Motor neuron (in vitro differentiated cells): Measurements from ENCODE around the gene SMIM9. TPM values are rescaled to one million over a fixed set of nuclear protein-coding genes. Genes with fewer than 3 reads are reported as not detected.

Experiments
- ATAC-seq, 8 experiments: fragments of 200-7000 bp; cut with Tn5 transposase; replicated peaks in 6 of 8; 2 replicates each; pipeline ENCODE4 v1.8.0; 2021; ENCODE audit warnings: mild to moderate bottlenecking in 8 of 8, moderate library complexity in 8 of 8
- H3K27ac ChIP-seq, 2 donors: fragments of 250-450 bp; sonication (Bioruptor Pico); 2 replicates each; pipeline ENCODE4 v1.9.0; 2021; ENCODE audit warnings: antibody characterized with exemption in 2 of 2, mild to moderate bottlenecking in 2 of 2, moderate library complexity in 1 of 2
- H3K4me1 ChIP-seq, 2 donors: fragments of 250-450 bp; sonication (Bioruptor Pico); replicated peaks in 1 of 2; 2 replicates each; pipeline ENCODE4 v1.6.1; 2021; ENCODE audit warnings: antibody characterized with exemption in 2 of 2, mild to moderate bottlenecking in 2 of 2, moderate library complexity in 1 of 2
- H3K4me3 ChIP-seq, 5 donors: fragments of 250-450 bp; sonication (Bioruptor Pico); 2 replicates each; pipeline ENCODE4 v1.9.0; 2021; ENCODE audit warnings: antibody characterized with exemption in 5 of 5, mild to moderate bottlenecking in 5 of 5, moderate library complexity in 4 of 5
- WGBS, 10 experiments: fragments of 450-650 bp; shearing (Covaris generic); methylation state at CpG; one replicate each; pipeline ENCODE4 v1.0.0; 2022; 5-methylcytosine and 5-hydroxymethylcytosine counted together
- in situ Hi-C, 9 experiments: fragments of 400-800 bp; cut with MboI; loops; one replicate each; pipeline ENCODE4 v1.15.0; 2021; ENCODE audit warnings: low sequenced_read_pairs in 9 of 9, low pct_unique_long_range_greater_than_20kb in 2 of 9; ENCODE audit not compliant: unreplicated experiment in 9 of 9
- total RNA-seq, 8 experiments: library from RNA; unstranded; fragments of 300-600 nt; gene quantifications; 2 replicates each; pipeline versions ENCODE4 v1.2.3 to v1.2.4, GENCODE V29; 2022

The SMIM9 gene
- total RNA-seq, 8 experiments from 2014 or later, result not detected

- WGBS, 10 experiments, result 53 to 100% (median 94%) methylated on average over 1 to 4 of the region's 5 CpGs; no CpG with 5 or more reads in 4 of the 10 experiments
- Histone ChIP-seq H3K4me3 (no peak overlapping the region), H3K27ac (no peak overlapping the region), H3K4me1 (peaks cover 0 to 2% of the 10 kb centered on the region in 2 donors)
- in situ Hi-C loops, result no loop called here
- ATAC-seq, result no peak
These were observed 27.5 kb downstream of the SMIM9 start for GRCh38 chrX:154806837-154807501.

- in situ Hi-C loops, result no loop called here
- Histone ChIP-seq H3K4me1 (peaks cover 0 to 2% of the 10 kb centered on the region in 2 donors), H3K4me3 (peak overlapping the region; percentile 45 to 61 (median 54)), H3K27ac (no peak overlapping the region)
- ATAC-seq, result peak in 6 of 8 experiments; percentile 6 to 52 (median 38)
- 0 to 53% (median 25%) methylated on average over 1 to 6 of the region's 13 CpGs; no CpG with 5 or more reads in 7 of the 10 experiments for WGBS, 10 experiments
These were observed 28.8 kb downstream of the SMIM9 start for GRCh38 chrX:154805696-154806091.

GRCh38 chrX:154804957-154805695 lies 29.3 kb downstream of the SMIM9 start, which contains the start of gene MPP1:
Gene MPP1, minus strand, starts transcription at chrX:154805485. Its CDS starts 112 bp downstream, at chrX:154805373.
- in situ Hi-C loops, result no loop called here
- Histone ChIP-seq H3K4me1 (peaks cover 0 to 3% of the 10 kb centered on the region in 2 donors), H3K27ac (peak within 1 kb of the TSS in 1 of 2 donors; percentile 46), H3K4me3 (peak within 1 kb of the TSS; percentile 45 to 61 (median 54))
- ATAC-seq, result peak; percentile 95 to 99 (median 98)
- WGBS, 10 experiments, result 0 to 17% (median 5%) methylated on average over 2 to 10 of the region's 65 CpGs; no CpG with 5 or more reads in 6 of the 10 experiments

GRCh38 chrX:154804261-154804956 lies 30.1 kb downstream of the SMIM9 start:
- Histone ChIP-seq H3K4me3 (peak overlapping the region; percentile 45 to 61 (median 54)), H3K27ac (no peak overlapping the region), H3K4me1 (peaks cover 3 to 10% of the 10 kb centered on the region in 2 donors)
- 0 to 60% (median 10%) methylated on average over 1 to 3 of the region's 7 CpGs; no CpG with 5 or more reads in 6 of the 10 experiments for WGBS, 10 experiments
- in situ Hi-C loops, result no loop called here
- no peak for ATAC-seq

GRCh38 chrX:154802947-154803346 lies 31.5 kb downstream of the SMIM9 start:
- Histone ChIP-seq H3K4me3 (no peak overlapping the region), H3K4me1 (peaks cover 4 to 14% of the 10 kb centered on the region in 2 donors), H3K27ac (no peak overlapping the region)
- in situ Hi-C loops, result no loop called here
- 20% methylated on average over 1 of the region's 2 CpGs; no CpG with 5 or more reads in 9 of the 10 experiments for WGBS, 10 experiments
- no peak for ATAC-seq

- Histone ChIP-seq H3K27ac (no peak overlapping the region), H3K4me1 (peaks cover 4 to 12% of the 10 kb centered on the region in 2 donors), H3K4me3 (no peak overlapping the region)
- in situ Hi-C loops, result no loop called here
- ATAC-seq, result no peak
- whole genome bisulfite sequencing, 10 experiments, result 57 to 100% (median 80%) methylated on average over 3 to 8 of the region's 8 CpGs; no CpG with 5 or more reads in 3 of the 10 experiments
These were observed 33.8 kb downstream of the SMIM9 start for GRCh38 chrX:154800478-154801210.

- 0 to 67% (median 14%) methylated on average over 1 to 2 of the region's 9 CpGs; no CpG with 5 or more reads in 7 of the 10 experiments for WGBS, 10 experiments
- H3K27ac ChIP-seq, result peak overlapping the region in 1 of 2 donors; percentile 76
These were observed 34.7 kb downstream of the SMIM9 start for GRCh38 chrX:154799556-154800348.

GRCh38 chrX:154797006-154797405 lies 37.5 kb downstream of the SMIM9 start:
- Histone ChIP-seq H3K4me1 (peaks cover 4 to 12% of the 10 kb centered on the region in 2 donors), H3K4me3 (no peak overlapping the region), H3K27ac (no peak overlapping the region)
- in situ Hi-C loops, result no loop called here
- ATAC-seq, result no peak
- 0 to 86% (median 45%) methylated on average over 1 to 2 of the region's 6 CpGs; no CpG with 5 or more reads in 2 of the 10 experiments for WGBS, 10 experiments

More at GRCh38 chrX:154799556-154800348, 34.7 kb downstream of the SMIM9 start:
- in situ Hi-C loops, result no loop called here
- ATAC-seq, result peak in 6 of 8 experiments; percentile 48 to 96 (median 74)
- Histone ChIP-seq H3K4me3 (no peak overlapping the region), H3K4me1 (peaks cover 4 to 12% of the 10 kb centered on the region in 2 donors)

GRCh38 chrX:154795016-154795415 lies 39.4 kb downstream of the SMIM9 start:
- WGBS, 10 experiments, result 33 to 100% (median 69%) methylated on average over 1 to 2 of the region's 2 CpGs; no CpG with 5 or more reads in 2 of the 10 experiments
- no peak overlapping the region for H3K4me3 ChIP-seq
- in situ Hi-C loops, result no loop called here
- H3K4me1 ChIP-seq, result peaks cover 4 to 10% of the 10 kb centered on the region in 2 donors
- H3K27ac ChIP-seq, result no peak overlapping the region
- no peak for ATAC-seq

GRCh38 chrX:154793084-154793795 lies 41.2 kb downstream of the SMIM9 start:
- ATAC-seq, result no peak
- H3K4me1 ChIP-seq, result no peaks in the 10 kb centered on the region
- 55 to 100% (median 87%) methylated on average over 1 to 7 of the region's 7 CpGs; no CpG with 5 or more reads in 1 of the 10 experiments for WGBS, 10 experiments
- no peak overlapping the region for H3K27ac ChIP-seq
- in situ Hi-C loops, result no loop called here
- no peak overlapping the region for H3K4me3 ChIP-seq

GRCh38 chrX:154791939-154792338 lies 42.5 kb downstream of the SMIM9 start:
- Histone ChIP-seq H3K27ac (no peak overlapping the region), H3K4me3 (no peak overlapping the region), H3K4me1 (no peaks in the 10 kb centered on the region)
- in situ Hi-C loops, result no loop called here
- 51 to 100% (median 100%) methylated on average over 1 to 7 of the region's 8 CpGs; no CpG with 5 or more reads in 3 of the 10 experiments for WGBS, 10 experiments
- no peak for ATAC-seq
